GM18498 (cell line): ENCODE measurements around the gene ZNF587.
A peak's percentile ranks its signal among the peaks of the same experiment; 100 is the strongest.
"Not testable (repeated sequence)": the region's sequence is repeated elsewhere in the genome, so short reads cannot be mapped to it uniquely, and the experiment has no call there.

ENCODE experiments used
- ATAC-seq: cut with Tn5 transposase; IDR thresholded peaks from one replicate; pipeline ENCODE4 v1.9.1; 2021; ENCODE audit warnings: mild to moderate bottlenecking, moderate library complexity; ENCODE audit not compliant: unreplicated experiment

ZNF587 gene

DNA sequence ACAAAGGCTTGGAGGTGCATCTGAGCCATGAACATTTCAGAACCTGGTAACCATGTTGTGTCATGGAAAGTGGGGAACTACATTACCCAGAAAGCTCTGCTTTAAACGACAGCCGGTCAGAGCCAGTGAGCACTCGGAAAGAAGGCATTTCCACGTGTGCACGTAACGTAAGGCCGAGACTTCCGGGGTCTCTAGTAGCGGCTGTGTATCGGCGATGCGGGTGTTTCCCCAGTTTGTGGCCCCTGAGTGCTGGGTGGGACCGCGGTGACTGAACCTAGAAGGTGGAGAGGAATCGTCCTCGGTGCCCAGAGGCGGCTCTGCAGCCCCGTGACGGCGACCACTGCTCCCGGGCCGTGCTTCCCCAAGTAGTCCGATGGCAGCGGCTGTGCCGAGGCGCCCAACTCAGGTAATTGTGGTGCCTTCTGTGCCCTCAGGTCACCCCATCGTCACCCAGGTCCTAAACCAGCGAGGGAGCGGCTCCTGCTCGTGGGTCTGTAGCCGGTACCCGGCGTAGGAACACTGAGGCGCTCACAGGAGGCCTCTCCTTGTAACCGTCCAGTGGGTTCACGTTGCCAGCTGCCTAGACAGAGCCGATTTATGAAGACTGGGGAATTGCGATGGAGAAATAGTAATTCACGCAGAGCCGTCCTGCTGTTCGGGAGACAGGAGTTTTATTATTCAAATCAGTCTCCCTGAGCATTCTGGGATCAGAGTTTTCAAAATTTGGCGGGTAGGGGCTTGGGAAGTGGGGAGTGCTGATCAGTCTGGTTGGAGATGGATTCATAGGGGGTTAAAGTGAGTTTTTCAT, at the start of gene ZNF587:
TSS of gene ZNF587 (plus strand) at position 194 of the 808 bp plus-strand sequence. CDS start at position 374, 180 bp downstream.
- peak; percentile 97 for ATAC-seq

DNA sequence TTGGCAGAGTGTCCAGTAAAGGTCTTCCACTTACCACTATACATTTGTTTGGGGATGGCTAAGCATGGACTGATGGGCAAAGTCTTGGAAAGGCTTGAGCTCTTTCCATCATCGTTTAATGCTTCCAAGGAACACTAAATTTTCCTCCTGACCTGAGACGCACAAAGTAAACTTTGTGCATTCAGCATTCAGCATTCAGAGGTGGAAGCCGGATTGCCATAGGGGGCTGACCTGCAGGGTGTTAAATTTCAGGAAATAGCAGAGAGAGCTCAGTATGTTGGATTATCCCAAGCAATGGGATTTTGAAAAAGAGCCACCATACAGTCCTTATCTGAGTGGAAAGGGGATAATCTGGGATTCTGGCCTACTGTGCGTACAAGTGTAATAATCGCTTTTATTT, 49.0 kb upstream of the ZNF587 start:
- no peak for ATAC-seq

DNA sequence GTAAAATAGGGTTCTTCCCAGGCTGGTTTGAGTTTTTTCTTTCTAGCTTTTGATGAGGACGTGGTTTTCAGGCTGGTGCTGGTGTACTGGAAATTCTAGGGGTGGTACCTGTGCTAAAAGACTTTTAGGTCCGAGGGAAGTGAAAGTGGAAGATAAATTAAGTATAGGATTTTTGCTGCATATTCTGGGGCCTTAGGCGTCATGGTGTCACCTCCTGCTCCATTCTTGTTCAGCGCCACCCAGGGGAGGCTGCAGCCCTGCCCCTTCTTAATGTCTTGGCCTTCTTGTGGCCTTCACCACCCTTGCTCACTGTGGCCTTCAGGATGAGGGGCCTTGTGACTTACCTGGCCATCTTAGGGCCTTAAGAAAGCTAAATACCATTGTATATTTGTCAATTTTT, 47.4 kb upstream of the ZNF587 start:
- no peak for ATAC-seq

DNA sequence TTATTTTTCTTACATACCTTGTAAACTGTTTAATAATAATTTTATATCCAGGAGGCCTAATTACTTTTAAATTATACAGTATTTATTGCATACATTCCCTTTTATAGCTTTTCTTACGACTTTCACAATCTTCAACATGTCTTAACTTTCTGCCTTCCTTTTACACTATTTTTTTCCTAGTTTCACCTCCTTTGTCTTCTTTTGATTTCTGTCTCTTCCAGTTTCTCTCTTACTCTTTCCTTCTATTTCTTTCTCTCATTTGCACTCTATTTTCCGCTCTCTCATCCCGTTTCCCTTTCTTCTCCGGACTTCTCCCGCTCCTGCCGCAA, 46.4 kb upstream of the ZNF587 start:
- no peak for ATAC-seq

DNA sequence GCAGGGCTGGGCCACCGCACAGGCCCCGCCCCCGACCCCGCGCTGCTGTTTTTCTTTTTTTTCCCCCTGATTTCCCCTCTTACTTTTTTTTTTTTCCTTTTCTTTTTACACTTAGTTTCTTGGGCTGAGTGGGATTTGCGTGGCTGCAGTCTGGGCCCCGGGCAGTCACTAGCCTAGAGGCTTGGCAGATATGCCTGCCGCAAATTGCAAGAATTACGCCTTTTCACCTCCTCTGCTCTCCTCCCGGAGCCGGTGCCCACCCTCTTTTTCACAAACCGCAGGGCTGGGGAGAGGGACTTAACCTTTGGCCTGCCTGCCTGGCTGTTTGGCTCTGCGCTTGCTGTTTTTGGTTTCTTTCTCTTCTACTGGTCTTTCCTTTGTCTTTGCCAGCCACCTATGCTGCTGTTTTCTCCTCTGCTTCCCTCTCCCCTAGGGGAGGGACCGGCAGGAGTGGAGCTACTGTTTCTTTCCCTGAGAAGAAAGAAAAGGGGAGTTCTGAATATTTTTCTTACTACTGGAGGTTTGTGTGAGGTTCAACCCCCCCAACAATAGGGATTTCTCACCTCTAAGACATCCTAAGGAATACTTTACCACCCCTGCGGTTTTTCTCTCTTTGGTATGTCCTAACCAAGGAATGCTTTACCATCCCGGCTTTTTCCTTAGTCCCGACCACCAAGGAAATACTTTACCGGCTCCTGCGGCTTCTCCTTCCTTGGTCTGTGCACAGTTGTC, 45.9 kb upstream of the ZNF587 start:
- ATAC-seq: no peak

DNA sequence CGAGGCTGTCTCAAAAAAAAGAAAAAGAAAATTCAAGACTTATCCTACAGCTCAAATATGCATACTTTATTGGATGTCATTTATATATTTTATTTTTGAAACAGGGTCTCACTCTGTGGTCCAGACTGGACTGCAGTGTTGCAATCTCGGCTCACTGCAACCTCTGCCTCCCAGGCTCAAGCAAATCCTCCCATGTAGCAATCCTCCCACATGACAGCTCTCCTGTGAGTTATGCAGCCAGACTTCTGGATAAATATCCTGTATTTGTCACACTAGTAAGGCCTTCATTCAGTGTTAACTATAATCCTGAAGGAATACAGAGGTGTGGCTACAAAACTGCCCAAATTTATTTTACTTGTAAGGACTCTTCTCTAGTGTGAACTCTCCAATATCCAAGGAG, 42.1 kb upstream of the ZNF587 start:
- ATAC-seq: no peak

DNA sequence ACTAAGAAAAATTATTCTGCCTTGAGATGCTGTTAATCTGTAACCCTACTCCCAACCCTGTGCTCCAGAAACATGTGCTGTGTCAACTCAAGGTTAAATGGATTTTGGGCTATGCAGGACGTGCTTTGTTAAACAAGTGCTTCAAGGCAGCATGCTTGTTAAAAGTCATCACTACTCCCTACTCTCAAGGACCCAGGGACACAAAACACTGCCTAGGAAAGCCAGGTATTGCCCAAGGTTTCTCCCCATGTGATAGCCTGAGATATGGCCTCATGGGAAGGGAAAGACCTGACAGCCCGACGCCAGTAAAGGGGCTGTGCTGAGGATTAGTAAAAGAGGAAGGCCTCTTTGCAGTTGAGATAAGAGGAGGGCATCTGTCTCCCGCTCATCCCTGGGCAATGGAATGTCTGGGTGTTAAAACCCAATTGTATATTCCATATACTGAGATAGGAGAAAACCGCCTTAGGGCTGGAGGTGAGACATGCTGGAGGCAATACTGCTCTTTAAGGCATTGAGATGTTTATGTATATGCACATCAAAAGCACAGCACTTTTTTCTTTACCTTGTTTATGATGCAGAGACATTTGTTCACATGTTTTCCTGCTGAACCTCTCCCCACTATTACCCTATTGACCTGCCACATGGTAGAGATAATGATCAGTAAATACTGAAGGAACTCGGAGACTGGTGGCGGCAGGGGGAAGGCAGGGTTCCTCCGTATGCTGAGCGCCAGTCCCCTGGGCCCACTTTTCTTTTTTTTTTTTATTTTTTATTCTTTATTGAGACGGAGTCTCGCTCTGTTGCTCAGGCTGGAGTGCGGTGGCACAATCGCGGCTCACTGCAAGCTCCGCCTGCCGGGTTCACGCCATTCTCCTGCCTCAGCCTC, 39.0 kb upstream of the ZNF587 start:
- ATAC-seq: not testable (repeated sequence)

DNA sequence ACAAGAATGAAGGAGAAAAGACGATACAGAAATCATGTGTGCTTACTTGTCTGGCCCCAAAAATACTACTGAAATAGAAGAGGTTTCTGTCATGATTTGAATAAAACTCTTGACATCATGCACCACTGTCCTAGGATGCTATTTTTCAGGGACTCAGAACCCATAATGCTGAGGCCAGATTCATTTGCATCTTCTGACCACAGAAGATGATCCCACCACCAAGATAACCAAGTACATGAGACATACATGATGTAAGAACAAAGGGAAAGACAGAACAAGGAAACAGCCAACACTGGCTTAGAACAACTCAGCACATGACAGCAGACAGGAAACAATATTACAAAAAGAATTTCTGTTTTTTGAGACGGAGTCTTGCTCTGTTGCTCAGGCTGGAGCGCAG, 37.4 kb upstream of the ZNF587 start:
- ATAC-seq: no peak

DNA sequence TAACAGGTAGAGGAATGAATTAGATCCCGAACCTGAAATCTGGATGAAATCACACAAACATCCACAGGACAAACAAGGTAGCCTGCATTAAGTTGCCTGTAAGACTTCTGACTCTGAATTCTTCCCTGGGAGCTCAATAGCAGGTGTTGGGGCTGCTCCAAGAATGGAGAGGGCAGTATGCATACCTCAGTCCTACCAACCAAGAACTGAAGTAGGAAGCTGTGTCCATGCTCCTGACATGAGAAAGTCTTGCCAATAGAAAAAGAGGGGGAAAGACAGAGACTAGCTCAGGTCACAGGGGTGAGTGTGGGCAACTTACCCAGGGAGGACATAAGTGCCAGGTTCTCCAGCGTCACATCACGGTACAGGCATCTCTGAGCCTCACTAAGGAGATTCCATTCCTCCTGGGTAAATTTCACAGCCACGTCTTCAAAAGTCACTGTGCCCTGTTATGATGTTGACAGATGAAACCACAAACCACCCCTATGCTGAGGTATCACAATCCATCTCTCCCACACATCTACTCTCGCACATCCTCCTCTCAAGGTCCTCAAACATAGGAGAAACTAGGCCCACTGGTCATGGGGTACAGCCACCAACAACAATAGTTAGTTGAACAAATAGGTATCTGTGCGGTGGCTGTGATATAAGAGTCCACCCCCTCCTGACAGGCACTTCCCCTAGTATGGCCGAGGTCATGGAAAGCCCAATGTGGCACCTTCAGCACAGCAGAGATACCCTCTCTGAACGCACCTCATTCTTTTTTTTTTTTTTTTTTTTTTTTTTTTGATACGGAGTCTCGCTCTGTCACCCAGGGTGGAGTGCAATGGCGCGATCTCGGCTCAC, 36.5 kb upstream of the ZNF587 start:
- ATAC-seq: not testable (repeated sequence)

DNA sequence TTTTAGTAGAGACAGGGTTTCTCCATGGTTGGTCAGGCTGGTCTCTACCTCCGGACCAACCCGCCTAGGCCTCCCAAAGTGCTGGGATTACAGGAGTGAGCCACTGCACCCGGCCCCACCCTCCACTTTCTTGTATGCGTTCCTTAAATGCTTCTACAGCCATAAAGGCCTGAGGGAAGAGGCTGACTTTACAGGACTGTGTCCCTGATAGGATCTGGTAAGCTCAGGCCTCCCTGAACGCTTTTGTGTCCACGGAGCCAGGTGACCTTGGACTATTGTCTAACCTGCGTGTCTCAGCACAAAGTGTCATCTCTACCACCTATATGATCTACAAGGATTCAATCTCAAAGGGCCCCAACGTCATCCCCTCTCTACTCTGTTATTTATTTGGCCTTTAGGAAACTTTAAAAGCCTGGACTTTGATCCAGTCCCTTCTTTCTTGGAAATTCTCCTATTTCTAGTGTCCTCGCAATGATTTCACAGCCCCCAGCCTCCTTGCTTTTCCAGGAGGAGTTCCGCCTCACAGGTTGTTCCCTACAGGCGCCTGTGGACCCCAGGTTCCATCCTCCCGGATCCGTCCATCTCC, 35.6 kb upstream of the ZNF587 start:
- no peak for ATAC-seq

DNA sequence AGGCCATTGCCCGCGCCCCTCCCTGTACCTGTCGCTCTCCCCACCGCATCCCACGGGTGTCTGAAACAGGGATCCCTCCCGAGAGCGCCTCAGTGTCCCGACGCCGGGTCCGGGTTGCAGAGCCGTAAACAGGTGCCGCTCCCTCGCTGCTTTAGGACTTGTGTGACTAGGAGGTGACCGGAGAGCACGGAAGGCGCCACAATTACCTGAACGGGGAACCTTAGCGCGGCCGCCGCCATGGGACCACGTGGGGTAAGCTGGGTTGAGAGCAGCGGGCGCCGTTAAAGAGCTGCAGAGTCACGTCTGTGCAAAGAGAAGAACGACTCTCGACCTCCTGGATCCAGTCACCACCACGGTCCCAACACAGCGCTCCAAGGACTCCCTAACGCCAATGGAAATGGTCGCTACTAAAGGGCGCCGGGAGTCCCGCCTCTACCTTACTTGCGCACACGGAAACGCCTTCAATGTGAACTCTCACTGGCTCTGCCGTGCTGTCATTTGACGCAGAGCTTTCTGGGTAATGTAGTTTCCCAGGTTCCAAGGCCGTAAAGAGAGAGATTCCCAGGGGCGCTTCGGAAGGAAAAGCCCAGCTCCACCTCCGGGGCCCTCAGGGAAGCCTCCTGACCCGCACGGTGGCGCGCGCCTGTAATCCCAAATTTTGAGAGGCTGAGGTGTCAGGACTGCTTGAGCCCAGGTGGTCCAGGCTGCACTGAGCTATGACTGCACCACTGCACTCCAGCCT, 35.0 kb upstream of the ZNF587 start, which contains the start of gene ZNF552:
TSS of gene ZNF552 (minus strand) at position 409 of the 742 bp plus-strand sequence. CDS start at position 239, 170 bp downstream.
- ATAC-seq: peak; percentile 72

DNA sequence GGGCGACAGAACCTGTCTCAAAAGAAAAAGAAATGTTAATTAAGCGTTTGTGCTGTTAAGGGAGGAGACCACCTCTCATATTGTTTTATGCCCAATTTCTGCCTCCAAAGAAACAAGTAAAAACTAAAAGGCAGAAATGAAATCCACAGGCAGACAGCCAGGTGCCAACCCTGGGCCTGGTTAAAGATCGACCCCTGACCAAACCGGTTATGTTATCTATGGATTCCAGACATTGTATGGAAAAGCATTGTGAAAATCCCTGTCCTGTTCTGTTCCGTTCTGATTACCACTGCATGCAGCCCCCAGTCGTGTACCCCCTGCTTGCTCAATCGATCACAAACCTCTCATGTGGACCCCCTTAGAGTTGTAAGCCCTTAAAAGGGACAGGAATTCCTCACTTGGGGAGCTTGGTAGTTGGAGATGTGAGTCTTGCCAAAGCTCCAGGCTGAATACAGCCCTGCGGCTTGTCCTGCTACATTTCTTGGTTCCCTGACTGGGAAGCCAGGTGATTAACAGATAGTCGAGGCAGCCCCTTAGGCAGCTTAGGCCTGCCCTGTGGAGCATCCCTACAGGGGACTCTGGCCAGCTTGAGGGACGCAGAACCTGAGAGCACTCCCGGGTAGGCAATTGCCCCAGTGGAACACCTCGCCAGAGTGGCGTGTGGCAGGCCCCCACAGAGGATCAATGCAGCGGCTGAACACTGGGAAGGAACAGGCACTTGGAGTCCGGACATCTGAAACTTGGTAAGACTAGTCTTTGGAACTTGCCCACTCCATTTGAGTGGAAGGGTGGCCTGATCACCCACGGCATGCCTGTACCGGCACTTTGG, 34.2 kb upstream of the ZNF587 start:
- ATAC-seq: no peak

DNA sequence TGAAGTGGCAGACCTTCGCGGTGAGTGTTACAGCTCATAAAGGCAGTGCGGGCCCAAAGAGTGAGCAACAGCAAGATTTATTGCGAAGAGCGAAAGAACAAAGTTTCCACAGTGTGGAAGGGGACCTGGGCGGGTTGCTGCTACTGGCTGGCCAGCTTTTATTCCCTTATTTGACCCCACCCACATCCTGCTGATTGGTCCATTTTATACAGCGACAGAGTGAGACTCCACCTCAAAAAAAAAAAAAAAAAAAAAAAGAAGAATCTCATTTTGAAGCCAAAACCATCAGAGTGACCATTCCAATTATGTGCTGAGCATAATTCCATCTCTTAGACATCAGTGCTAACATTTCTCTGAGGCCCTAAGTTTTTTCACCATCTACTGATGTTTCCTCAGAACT, 33.0 kb upstream of the ZNF587 start:
- ATAC-seq: no peak

DNA sequence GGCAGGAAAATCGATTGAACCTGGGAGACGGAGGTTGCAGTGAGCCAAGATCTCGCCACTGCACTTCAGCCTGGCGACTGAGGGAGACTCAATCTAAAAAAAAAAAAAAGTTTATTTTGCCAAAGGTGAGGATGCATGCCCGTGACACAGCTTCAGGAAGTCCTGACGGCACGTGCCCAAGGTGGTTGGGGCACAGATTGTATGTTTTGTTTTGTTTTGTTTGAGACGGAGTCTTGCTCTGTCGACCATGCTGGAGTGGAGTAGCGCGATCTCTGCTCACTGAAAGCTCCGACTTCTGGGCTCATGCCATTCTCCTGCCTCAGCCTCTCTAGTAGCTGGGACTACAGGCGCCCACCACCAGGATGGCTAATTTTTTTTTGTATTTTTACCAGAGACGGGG, 31.7 kb upstream of the ZNF587 start:
- ATAC-seq: no peak

DNA sequence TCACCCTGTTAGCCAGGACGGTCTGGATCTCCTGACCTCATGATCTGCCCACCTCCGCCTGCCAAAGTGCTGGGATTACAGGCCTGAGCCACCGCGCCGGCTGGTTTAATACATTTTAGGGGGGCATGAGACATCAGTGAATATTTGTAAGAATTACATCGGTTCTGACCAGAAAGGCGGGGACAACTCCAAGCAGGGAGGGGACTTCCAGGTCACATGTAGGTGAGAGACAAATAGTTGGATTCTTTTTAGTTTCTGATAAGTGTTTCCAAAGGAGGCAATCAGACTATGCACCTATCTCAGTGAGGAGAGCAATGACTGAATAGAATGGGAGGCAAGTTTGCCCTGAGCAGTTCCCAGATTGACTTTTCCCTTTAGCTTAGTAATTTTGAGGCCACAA, 31.3 kb upstream of the ZNF587 start:
- no peak for ATAC-seq

DNA sequence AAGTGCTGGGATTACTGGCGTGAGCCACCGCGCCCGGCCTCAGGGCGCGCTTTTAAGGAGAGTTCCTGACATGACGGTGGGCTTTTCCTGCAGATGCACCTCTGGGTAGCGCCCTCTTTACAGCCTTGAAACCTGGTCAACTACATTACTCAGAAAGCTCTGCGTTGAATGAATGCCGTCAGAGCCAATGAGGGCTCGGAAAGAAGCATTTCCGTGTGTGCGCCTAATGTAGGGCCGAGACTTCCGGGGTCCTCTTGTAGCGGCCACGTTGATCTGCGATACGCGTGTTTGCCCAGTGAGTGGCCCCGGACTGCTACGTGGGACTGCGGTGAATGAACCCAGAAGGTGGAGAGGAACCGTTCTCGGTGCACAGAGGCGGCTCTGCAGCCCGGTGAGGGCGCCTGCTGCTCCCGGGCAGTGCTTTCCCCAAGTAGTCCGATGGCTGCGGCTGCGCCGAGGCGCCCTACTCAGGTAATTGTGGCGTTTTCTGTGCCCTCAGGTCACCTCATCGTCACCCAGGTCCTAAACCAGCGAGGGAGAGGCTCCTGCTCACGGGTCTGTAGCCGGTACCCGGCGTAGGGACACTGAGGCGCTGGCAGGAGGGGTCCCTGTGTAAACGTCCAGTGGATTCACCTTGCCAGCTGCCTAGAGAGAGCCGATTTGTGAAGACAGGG, 30.0 kb upstream of the ZNF587 start:
- peak; percentile 89 for ATAC-seq

DNA sequence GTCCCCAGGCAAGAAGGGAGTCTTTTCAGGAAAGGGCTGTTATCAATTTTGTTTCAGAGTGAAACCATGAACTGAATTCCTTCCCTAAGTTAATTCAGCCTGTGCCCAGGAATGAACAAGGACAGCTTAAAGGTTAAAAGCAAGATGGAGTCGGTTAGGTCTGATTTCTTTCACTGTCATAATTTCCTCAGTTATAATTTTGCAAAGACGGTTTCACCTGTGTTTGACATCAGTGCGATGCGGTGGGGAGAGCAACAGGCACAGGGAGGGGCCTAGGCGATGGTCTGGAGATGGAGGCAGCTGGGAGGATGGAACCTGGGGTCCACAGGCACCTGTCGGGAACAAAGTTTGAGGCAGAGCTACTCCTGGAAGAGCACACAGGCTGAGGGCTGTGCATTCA, 29.1 kb upstream of the ZNF587 start:
- ATAC-seq: no peak

DNA sequence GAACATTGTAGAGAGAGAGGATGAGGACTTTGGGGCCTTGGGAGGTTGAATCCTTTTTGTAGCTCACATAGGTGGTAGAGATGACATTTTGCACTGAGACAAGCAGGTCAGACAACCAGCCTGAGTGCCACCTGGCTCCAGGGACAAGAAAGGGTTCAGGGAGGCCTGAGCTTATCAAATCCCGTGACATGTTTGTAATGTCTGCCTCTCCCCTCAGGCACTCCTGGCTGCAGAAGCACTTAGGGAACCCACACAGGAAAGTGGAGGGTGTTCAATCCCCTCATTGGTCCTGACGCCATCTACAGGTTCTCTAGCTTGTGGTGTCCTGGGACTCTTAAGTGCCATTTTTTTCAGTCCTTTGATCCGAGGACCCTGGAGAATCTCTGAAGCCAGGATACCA, 28.6 kb upstream of the ZNF587 start:
- ATAC-seq: not testable (repeated sequence)
